AG04449 (cell line): ENCODE measurements around the gene FUT2.

ENCODE experiments used
- CTCF ChIA-PET: fragments of 350-600 bp; formaldehyde crosslinking; extraction: SDS; loops from one replicate; lab custom pipeline; 2021; ENCODE audit warnings: antibody characterized with exemption; lab: Yijun Ruan, JAX
- POLR2A ChIA-PET: fragments of 400-600, 350-600 bp; formaldehyde crosslinking; extraction: SDS; loops from one replicate; lab custom pipeline; 2020; ENCODE audit warnings: antibody characterized with exemption, inconsistent platforms; lab: Yijun Ruan, JAX
- DNase-seq: peaks from one replicate; pipeline ENCODE4 v3.0.0-alpha.2; 2010; ENCODE audit warnings: low read depth, low spot score
- H3K4me3 ChIP-seq: 2 replicates; pipeline ENCODE4 v1.5.1; 2011; ENCODE audit warnings: low read depth, mild to moderate bottlenecking, control low read depth, low read length
- CTCF ChIP-seq: IDR thresholded peaks from one replicate; pipeline ENCODE4 v1.5.1; 2011; ENCODE audit warnings: mild to moderate bottlenecking, moderate library complexity, low read length, control low read depth, inconsistent platforms; ENCODE audit not compliant: insufficient read depth; ENCODE audit errors: missing control alignments

Gene FUT2

DNA sequence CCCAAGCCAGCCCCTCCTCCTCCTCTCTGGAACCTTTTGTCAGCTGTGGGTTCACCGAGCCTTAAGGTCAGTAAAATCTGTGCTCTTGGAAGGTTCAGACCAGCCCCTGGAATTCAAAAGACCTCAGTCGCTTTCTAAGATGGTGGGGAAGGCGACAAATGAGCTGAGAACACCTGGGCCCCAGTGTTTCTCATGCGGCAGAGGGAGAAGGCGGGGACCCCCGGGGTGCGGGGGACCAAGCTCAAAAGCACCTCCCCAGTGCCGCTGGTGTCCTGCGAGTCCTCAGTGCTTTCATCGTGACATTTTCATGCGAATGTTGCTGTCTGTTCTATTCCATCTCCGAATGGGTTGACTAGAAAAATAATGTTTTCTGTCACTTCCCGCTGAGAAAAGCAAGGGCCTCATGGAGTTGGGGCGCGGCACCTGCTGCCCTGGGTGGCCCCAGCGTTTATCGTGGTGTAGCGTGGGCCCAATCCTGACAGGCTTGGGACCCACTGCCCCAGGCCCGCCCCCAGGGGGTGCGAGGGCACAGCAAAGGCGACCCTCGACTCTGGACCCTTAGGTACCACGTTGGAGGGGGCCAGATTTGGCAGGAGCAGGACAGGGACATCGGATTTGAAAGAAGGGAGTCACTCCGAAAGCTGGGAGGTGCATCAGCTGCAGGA lies 22.2 kb upstream of the FUT2 start:
- no peak for DNase-seq
- no peak overlapping the region for H3K4me3 ChIP-seq
- ChIA-PET POLR2A (no interaction called here), CTCF (interaction anchor here (1.1 to 8.5 kb wide), 15 partner anchors 9 to 171 kb away, joined by 3 to 58 read pairs (median 23); partner anchors contain the start of genes CA11 and IZUMO1)
- no peak for TF ChIP-seq CTCF

- ChIA-PET POLR2A (no interaction called here), CTCF (interaction anchor here (0.6 to 8.5 kb wide), 31 partner anchors 10 to 303 kb away, joined by 3 to 58 read pairs (median 7); partner anchors contain the start of genes CA11, FUT2, HSD17B14 and IZUMO1)
- no peak for TF ChIP-seq CTCF
- DNase-seq = no peak
- no peak overlapping the region for H3K4me3 ChIP-seq
Measured at GRCh38 chr19:48674216-48674809, 21.5 kb upstream of the FUT2 start.

GRCh38 chr19:48674921-48675824 lies 20.6 kb upstream of the FUT2 start:
- TF ChIP-seq CTCF = peak; percentile 89
- no peak overlapping the region for H3K4me3 ChIP-seq
- CTCF ChIA-PET = interaction anchor here (0.6 to 8.5 kb wide), 38 partner anchors 9 to 302 kb away, joined by 3 to 58 read pairs (median 6); partner anchors contain the start of genes CA11, FUT2, HSD17B14 and IZUMO1
- DNase-seq = no peak
- POLR2A ChIA-PET = no interaction called here

DNA sequence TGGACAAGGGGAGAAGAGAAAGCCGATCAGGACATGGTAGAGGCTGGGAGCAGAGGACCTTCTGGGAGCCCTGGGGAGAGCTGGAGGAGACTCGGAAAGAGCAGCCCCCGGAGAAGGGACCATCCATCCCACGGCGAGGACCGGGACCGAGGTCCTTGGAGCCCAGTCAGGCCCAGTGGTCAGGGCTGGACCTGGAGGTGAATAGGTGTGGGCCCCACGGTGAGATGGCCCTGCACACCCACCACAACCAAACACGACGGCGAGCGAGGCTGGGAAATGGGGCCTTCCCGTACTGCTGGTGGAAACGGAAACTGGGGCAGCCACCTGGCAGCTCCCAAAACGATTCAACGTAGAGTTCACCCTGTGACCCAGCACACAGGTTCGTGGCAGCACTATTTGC lies 19.3 kb upstream of the FUT2 start:
- ChIA-PET POLR2A (no interaction called here), CTCF (interaction anchor here (1.4 to 8.5 kb wide), 12 partner anchors 8 to 109 kb away, joined by 5 to 58 read pairs (median 23); partner anchors contain the start of gene CA11)
- DNase-seq = no peak
- no peak overlapping the region for H3K4me3 ChIP-seq
- no peak for TF ChIP-seq CTCF

GRCh38 chr19:48676887-48677286 lies 18.9 kb upstream of the FUT2 start:
- CTCF ChIA-PET = interaction anchor here (1.0 to 8.5 kb wide), 14 partner anchors 9 to 175 kb away, joined by 3 to 58 read pairs (median 14); partner anchors contain the start of genes CA11 and FUT2
- POLR2A ChIA-PET = no interaction called here
- no peak overlapping the region for H3K4me3 ChIP-seq
- DNase-seq = no peak
- no peak for TF ChIP-seq CTCF
